Fibroblast of mammary gland (primary cell): ENCODE results near the gene HOXA7.

Source experiments
- DNase-seq: peaks from one replicate; pipeline ENCODE4 v3.0.0-alpha.2; 2010; ENCODE audit warnings: low read depth
- H3K4me3 ChIP-seq: 2 replicates; pipeline ENCODE4 v1.5.1; 2011; ENCODE audit warnings: low read depth, mild to moderate bottlenecking, low read length, moderate library complexity; ENCODE audit not compliant: control insufficient read depth
- CTCF ChIP-seq: conservative IDR thresholded peaks from 2 replicates; pipeline ENCODE4 v1.5.1; 2011; ENCODE audit warnings: low read depth, low read length, inconsistent platforms; ENCODE audit not compliant: control insufficient read depth, insufficient read depth

HOXA7 gene

GRCh38 chr7:27117887-27118491, 38.5 kb downstream of the HOXA7 start:
- DNase-seq: peak; percentile 60
- H3K4me3 ChIP-seq: peak overlapping the region; percentile 6
- no peak for TF ChIP-seq CTCF

- H3K4me3 ChIP-seq: no peak overlapping the region
- no peak for DNase-seq
- TF ChIP-seq CTCF: no peak
These were observed 39.3 kb downstream of the HOXA7 start for GRCh38 chr7:27116962-27117886.

GRCh38 chr7:27116031-27116961, 40.2 kb downstream of the HOXA7 start:
- TF ChIP-seq CTCF: no peak
- peak overlapping the region; percentile 46 for H3K4me3 ChIP-seq
- DNase-seq: no peak

GRCh38 chr7:27115221-27116026, 41.1 kb downstream of the HOXA7 start:
- DNase-seq: peak; percentile 74
- peak overlapping the region; percentile 46 for H3K4me3 ChIP-seq
- TF ChIP-seq CTCF: no peak

- no peak for DNase-seq
- no peak for TF ChIP-seq CTCF
- peak overlapping the region; percentile 46 for H3K4me3 ChIP-seq
These were observed 41.6 kb downstream of the HOXA7 start for GRCh38 chr7:27114881-27115220.

- H3K4me3 ChIP-seq: peak overlapping the region; percentile 46
- no peak for TF ChIP-seq CTCF
- no peak for DNase-seq
These were observed 42.3 kb downstream of the HOXA7 start for GRCh38 chr7:27113991-27114769.
